ENCODE results near the gene KLHL1.

The KLHL1 gene

GRCh38 chr13:69948016-69948415 lies 160.2 kb downstream of the KLHL1 start:
- TF ChIP-seq, protein P1, sequence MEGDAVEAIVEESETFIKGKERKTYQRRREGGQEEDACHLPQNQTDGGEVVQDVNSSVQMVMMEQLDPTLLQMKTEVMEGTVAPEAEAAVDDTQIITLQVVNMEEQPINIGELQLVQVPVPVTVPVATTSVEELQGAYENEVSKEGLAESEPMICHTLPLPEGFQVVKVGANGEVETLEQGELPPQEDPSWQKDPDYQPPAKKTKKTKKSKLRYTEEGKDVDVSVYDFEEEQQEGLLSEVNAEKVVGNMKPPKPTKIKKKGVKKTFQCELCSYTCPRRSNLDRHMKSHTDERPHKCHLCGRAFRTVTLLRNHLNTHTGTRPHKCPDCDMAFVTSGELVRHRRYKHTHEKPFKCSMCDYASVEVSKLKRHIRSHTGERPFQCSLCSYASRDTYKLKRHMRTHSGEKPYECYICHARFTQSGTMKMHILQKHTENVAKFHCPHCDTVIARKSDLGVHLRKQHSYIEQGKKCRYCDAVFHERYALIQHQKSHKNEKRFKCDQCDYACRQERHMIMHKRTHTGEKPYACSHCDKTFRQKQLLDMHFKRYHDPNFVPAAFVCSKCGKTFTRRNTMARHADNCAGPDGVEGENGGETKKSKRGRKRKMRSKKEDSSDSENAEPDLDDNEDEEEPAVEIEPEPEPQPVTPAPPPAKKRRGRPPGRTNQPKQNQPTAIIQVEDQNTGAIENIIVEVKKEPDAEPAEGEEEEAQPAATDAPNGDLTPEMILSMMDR (IDR thresholded peaks at IDR 0.05; ENCODE audit: low read depth, low read length): no peak
- DNase-seq (ENCODE audit: low read depth in 2 of 2): no peak
- H3K4me3 ChIP-seq (replicated peaks in 1 of 2; ENCODE audit: low read depth in 2 of 2, low read length in 2 of 2): no peak overlapping the region

DNA sequence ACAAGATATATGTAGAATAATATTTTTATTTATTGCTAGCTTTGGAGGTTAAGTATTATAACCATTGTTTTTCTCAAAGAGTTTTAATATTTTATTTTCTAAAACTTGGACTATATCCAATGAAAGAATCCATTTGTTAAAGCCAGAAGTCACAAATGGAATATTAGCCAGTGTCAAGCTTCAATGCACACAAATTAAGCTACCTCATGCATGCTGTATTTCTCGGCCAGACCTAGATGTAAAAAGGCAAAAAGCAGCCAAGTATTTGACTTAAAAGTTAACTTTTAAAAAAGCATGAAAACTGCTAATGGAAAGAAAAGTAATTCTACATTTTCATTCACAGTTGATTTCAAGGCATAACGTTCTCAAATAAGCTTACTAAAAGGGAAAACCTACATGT lies 160.7 kb downstream of the KLHL1 start:
- TF ChIP-seq, protein P1 (IDR thresholded peaks at IDR 0.05; ENCODE audit: low read depth, low read length): no peak
- no peak overlapping the region for H3K4me3 ChIP-seq (replicated peaks in 1 of 2; ENCODE audit: low read depth in 2 of 2, low read length in 2 of 2)
- DNase-seq (ENCODE audit: low read depth in 2 of 2): no peak

DNA sequence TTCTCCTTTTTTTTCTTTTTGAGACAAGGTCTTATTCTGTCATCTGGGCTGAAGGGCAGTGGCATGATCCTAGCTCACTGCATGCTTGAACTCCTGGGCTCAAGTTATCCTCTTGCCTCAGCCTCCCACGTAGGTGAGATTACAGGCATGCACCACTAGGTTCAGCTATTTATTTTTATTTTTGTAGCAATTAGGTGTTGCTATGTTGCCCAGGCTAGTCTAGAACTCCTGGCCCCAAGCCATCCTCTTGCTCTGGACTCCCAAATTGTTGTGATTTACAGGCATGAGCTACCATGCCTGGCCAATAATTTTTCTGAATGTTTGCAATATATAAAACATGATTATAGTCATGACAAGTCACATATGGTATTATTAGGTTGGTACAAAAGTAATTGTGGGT lies 161.7 kb downstream of the KLHL1 start:
- TF ChIP-seq, protein P1 (IDR thresholded peaks at IDR 0.05; ENCODE audit: low read depth, low read length): no peak
- DNase-seq (ENCODE audit: low read depth in 2 of 2): no peak
- H3K4me3 ChIP-seq (replicated peaks in 1 of 2; ENCODE audit: low read depth in 2 of 2, low read length in 2 of 2): no peak overlapping the region

DNA sequence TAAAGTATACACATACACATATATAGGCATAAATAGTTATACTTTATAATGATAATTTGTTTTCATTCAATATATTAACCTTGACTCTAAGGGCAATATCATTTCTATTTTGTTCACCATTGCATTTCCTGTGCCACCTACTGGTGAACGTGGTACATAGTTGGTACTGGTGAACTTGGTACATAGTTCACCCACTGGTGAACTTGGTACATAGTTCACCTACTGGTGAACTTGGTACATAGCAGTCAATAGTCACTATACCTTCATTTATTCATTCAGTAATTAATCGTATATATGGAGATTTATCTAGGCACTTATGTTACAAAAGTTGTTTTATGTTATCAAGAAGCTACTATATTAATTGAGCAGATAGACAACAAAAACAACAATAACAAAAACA lies 173.2 kb downstream of the KLHL1 start:
- TF ChIP-seq, protein P1 (IDR thresholded peaks at IDR 0.05; ENCODE audit: low read depth, low read length): no peak
- H3K4me3 ChIP-seq (replicated peaks in 1 of 2; ENCODE audit: low read depth in 2 of 2, low read length in 2 of 2): no peak overlapping the region
- no peak for DNase-seq (ENCODE audit: low read depth in 2 of 2)

GRCh38 chr13:69928262-69928661 lies 180.0 kb downstream of the KLHL1 start:
- no peak overlapping the region for H3K4me3 ChIP-seq (replicated peaks in 1 of 2; ENCODE audit: low read depth in 2 of 2, low read length in 2 of 2)
- no peak for DNase-seq (ENCODE audit: low read depth in 2 of 2)
- TF ChIP-seq, protein P1 (IDR thresholded peaks at IDR 0.05; ENCODE audit: low read depth, low read length): no peak

DNA sequence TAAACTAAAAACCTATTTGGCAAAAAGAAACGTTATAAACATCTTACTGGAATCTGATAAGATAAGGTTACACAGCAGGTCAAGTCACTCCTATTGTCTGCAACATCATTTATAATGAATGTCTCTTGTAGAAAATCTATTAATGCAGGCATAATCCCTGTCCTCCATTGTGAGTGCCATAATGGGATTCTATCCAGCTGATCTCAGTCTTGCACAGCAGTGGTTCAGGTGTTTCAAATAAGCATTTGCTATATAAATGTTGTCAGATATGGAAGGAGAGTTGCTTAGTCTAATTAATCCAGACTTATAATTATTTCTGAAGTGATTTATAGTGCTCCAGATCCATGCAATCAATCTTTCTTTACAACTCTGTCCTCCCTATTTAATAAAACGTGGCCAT lies 187.1 kb downstream of the KLHL1 start:
- no peak for DNase-seq (ENCODE audit: low read depth in 2 of 2)
- TF ChIP-seq, protein P1 (IDR thresholded peaks at IDR 0.05; ENCODE audit: low read depth, low read length): no peak
- no peak overlapping the region for H3K4me3 ChIP-seq (replicated peaks in 1 of 2; ENCODE audit: low read depth in 2 of 2, low read length in 2 of 2)

DNA sequence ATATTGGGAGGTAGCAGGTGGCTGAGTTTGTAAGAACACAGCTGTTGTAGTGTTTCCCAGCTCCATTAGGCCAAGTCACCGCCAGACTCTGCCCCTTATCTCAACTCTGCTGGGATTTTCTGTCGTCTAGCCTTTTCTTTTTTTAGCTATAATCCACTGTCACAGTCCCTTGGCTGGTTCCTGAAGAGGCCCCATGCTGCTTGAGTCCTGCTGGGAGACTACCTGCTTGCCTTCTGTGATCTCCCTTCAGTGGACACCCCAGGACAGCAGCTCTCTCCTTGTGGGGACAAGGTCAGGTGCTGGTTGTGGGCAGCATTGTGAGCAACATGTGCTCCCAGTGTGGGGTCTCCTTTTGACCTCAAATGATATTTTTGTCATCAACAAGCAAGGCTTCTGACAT lies 195.6 kb downstream of the KLHL1 start:
- DNase-seq (ENCODE audit: low read depth in 2 of 2): no peak

More for the DNA sequence above, 195.6 kb downstream of the KLHL1 start:
- TF ChIP-seq, protein P1 (IDR thresholded peaks at IDR 0.05; ENCODE audit: low read depth, low read length): no peak
- no peak overlapping the region for H3K4me3 ChIP-seq (replicated peaks in 1 of 2; ENCODE audit: low read depth in 2 of 2, low read length in 2 of 2)
